GM18520 (cell line): Measurements from ENCODE around the gene HOXC10.

Source experiments
- ATAC-seq: cut with Tn5 transposase; IDR thresholded peaks from one replicate; pipeline ENCODE4 v1.9.1; 2021; ENCODE audit not compliant: unreplicated experiment

The HOXC10 gene

DNA sequence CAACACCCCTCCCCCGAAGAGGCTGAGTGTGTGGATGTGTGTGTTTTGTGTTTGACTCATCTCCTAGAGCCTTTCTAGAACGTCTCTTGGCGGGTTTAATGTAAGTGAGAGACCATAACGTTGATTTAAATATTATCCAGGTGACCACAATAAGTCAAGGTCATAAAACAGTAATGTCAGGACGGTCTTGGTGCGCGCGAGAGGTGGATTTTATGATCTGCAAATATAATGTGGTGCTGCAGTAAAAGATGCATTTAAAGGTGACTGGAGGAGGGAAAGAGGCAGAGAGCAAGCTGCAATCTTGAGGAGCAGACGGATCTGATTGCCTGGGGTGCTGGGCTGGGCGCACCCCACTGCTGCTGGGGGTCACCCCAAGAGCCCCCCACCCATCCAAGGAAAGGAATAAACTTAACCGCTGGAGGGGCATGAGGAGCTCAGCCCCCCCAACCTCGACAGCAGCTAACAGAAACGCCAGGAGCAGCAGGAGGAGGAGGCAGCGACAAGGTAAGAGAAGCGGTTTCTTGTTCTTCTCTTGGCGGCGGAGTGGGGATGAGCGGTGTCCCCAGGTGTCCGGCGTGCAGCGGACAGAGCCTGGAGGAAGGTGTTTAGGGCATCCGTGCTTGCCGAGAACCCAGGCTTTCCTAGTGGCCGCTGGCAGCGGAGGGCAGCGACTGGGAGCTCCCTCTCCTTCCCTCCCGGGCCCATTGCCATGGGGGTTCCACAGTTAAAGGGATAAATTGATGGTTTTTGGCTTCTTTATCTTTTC lies 5.5 kb downstream of the HOXC10 start:
- no peak for ATAC-seq

GRCh38 chr12:53991077-53991460 lies 6.1 kb downstream of the HOXC10 start:
- no peak for ATAC-seq

- no peak for ATAC-seq
Observed at GRCh38 chr12:53992377-53992889, 7.5 kb downstream of the HOXC10 start.

DNA sequence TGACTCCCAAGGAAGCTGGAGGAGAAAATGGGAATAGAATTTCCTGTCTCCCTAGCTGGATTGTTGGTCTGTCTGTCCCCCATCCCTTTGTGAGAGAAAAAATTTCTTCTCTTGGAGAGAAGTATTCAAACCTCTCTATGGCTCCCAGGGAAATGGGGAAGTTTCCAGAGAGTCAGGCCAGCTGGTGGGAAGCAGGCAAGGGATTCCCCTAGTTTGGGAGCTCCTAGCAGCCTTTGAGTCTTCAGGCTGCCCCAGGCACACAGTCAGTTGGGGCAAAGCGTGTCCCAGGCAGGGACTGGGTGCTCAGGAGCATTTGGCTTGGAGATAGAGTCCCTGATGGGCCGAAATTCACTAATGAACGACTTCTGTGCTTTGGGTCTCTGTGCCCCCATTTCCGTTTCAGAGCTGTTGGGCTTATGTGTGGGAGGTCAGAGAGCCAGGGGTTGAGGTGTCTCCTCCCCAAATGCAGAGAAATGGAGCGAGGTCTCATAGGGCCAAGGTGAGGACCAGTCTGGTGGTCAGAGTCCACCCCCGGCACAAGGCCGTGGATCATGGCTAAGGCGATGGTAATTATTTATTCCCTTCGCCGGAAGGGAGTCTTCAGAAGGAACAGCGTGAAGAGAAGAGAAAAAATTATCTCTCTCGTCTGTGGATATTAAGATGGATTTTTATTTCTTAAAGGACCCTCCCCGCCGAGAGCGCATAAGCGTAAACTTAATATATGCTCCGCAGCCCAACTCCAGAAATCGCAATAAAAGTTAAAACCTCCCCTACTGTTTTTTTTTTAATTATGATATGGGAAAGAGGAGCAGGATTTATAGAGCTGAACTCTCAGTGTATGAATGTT lies 8.4 kb downstream of the HOXC10 start:
- ATAC-seq = no peak

GRCh38 chr12:53994009-53994263 lies 9.0 kb downstream of the HOXC10 start:
- ATAC-seq = no peak

GRCh38 chr12:53994264-53995001 lies 9.5 kb downstream of the HOXC10 start:
- no peak for ATAC-seq

GRCh38 chr12:53995002-53995377 lies 10.0 kb downstream of the HOXC10 start:
- no peak for ATAC-seq

- ATAC-seq = no peak
Observed at GRCh38 chr12:53995378-53996239, 10.7 kb downstream of the HOXC10 start.

- no peak for ATAC-seq
Observed at GRCh38 chr12:53996240-53997203, 11.6 kb downstream of the HOXC10 start.

DNA sequence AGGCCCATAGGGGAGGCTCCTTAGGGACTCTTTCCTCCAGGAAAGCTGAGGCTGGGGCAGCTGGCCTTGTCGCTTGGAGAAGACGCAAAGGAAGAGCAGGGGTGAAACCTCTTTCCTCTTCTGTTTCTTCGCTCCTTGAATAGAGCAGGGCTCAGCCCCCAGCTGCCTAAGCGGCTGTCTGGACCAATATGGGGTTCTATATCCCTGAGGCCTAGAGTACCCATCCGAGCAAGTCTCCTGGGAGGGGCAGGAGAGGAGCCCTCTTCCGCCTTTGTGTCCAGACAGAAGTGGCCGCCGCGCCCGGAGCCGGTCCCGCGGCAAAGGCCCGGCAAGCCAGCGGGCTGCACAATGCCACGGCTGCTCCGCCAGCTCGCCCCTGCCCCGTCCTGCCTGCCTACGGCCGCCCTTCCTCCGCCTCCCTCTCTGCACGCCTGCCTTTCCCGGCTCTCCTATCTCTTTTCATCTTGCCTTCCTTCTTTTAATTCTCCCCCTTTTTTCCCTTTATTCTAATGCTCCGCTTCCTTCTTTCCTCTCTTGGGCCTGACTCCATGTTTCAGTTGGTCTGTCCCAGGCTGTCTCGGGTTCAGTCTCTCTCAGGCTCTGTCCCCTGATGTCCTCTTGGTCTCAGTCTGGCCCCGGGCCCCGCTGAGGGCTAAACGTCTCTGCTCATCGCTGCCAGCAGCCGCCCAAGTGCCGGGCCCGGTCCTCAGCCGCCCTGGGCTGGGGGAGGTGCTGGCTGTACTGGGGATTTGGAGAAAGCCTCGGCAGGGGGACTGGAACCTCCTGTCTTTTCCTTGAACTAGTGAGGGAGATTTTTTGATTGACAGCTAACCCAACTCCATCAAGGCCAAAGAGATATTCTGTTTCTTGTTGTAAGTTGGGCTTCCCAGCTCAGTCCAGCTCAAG lies 12.5 kb downstream of the HOXC10 start:
- ATAC-seq = no peak

DNA sequence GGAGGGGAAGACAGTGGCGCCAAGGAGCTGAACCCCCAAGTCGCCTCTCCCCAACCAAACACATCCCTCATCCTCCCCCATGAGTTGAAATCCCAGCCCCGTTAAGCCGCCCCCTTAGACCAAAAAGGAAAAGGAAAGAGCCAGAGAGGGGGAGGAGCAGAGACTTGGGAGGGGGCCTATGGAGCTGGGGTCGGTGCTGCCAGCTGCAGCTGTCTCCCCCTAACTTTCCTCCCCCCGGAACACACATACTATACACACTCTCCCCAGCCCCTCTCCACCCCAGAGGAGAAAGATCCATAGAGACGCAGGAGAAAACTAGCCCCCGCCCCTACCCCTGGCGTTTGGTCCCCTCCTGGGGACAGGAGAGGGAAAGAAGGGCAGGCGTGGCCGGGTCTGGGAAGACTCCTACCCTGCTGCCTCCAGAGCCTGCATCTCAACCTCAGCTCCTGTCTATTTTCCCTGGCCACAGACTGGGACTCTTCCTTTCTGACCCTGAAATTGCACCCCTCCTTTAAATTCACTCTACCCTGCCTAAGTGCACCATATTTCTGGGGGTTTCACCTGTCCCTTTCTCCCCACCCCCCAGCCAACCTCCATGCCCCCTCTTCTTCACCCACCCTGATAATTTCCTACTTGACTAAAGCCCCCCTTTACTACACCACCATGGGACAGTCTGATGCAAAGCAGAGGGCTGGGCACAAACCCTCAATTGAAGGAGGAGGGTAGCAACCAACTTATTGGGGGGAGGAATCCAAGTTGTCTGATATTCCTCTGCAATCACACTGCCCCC lies 13.4 kb downstream of the HOXC10 start:
- ATAC-seq = no peak

GRCh38 chr12:53998900-53999236 lies 13.9 kb downstream of the HOXC10 start:
- ATAC-seq = no peak

GRCh38 chr12:53999559-54000115 lies 14.7 kb downstream of the HOXC10 start:
- no peak for ATAC-seq

DNA sequence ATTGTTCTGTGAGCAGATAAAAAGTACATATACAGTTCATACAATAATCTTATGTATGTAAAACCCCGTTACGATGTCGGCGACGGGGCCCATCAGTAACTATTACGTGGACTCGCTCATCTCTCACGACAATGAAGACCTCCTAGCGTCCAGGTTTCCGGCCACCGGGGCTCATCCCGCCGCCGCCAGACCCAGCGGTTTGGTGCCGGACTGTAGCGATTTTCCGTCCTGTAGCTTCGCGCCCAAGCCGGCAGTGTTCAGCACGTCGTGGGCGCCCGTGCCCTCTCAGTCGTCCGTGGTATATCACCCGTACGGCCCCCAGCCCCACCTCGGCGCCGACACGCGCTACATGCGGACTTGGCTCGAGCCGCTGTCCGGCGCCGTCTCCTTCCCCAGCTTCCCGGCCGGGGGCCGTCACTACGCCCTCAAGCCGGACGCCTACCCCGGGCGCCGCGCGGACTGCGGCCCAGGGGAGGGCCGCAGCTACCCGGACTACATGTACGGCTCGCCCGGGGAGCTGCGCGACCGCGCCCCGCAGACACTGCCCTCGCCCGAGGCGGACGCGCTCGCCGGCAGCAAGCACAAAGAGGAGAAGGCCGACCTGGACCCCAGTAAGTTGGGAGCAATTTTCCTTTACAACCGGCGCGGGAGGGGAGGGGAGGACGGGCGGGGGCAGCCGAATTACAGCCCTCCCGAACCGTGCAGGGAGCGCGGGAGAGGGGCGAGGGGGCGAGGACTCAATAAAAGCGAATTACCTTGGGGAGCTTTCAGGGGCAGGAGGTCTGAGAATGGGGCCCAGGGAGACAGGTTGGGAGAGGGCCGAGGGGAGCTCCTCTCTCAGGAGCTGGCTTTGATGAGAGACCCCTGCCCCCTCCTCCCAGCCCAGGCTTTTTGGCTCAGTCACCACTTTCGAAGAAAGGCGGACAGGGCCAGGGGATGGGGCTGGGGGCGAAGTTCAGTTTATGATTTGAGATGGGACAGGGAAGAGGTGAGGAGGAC lies 15.5 kb downstream of the HOXC10 start, which contains the start of gene HOXC9:
TSS of gene HOXC9 (plus strand) at position 46 of the 999 bp plus-strand sequence. CDS start at position 74, 28 bp downstream.
- no peak for ATAC-seq

- ATAC-seq = no peak
Observed at GRCh38 chr12:54001283-54002187, 16.6 kb downstream of the HOXC10 start.
